Liver (tissue), 9 donors: ENCODE data around the gene PAIP2. TPM values are rescaled to one million over a fixed set of nuclear protein-coding genes. Genes with fewer than 3 reads are reported as not detected.

ENCODE experiments used
- DNase-seq: peaks from one replicate; pipeline ENCODE4 v3.0.0-alpha.2; 2017; ENCODE audit warnings: low spot score
- H3K27ac ChIP-seq, 2 donors: one replicate each; pipeline ENCODE4 v1.7.0; 2013; ENCODE audit warnings: inconsistent platforms in 2 of 2, low read length in 2 of 2, control low read depth in 1 of 2, low read depth in 1 of 2, mild to moderate bottlenecking in 1 of 2
- H3K27me3 ChIP-seq, 4 donors: one replicate each; pipeline versions ENCODE4 v1.6.1 to v1.7.0; 2013; ENCODE audit warnings: low read length in 3 of 4, inconsistent platforms in 1 of 4, mild to moderate bottlenecking in 1 of 4, moderate library complexity in 1 of 4; ENCODE audit not compliant: control insufficient read depth in 4 of 4, insufficient read depth in 4 of 4
- H3K36me3 ChIP-seq, 4 donors: one replicate each; pipeline versions ENCODE4 v1.6.1 to v1.7.0; 2013; ENCODE audit warnings: low read length in 3 of 4, mild to moderate bottlenecking in 3 of 4, low read depth in 1 of 4, moderate library complexity in 1 of 4; ENCODE audit not compliant: control insufficient read depth in 4 of 4, insufficient read depth in 3 of 4
- H3K4me1 ChIP-seq, 4 donors: one replicate each; pipeline versions ENCODE4 v1.6.1 to v1.7.0; 2013; ENCODE audit warnings: low read length in 3 of 4, mild to moderate bottlenecking in 3 of 4, moderate library complexity in 1 of 4; ENCODE audit not compliant: control insufficient read depth in 4 of 4, insufficient read depth in 4 of 4
- H3K4me3 ChIP-seq, 3 donors: one replicate each; pipeline versions ENCODE4 v1.6.1 to v1.7.0; 2013; ENCODE audit warnings: low read length in 3 of 3, control low read depth in 1 of 3, low read depth in 1 of 3, mild to moderate bottlenecking in 1 of 3
- H3K9ac ChIP-seq, 2 donors: one replicate each; pipeline ENCODE4 v1.7.0; 2013; ENCODE audit warnings: low read length in 2 of 2, mild to moderate bottlenecking in 2 of 2, moderate library complexity in 2 of 2, control low read depth in 1 of 2, low read depth in 1 of 2
- H3K9me3 ChIP-seq, 4 donors: one replicate each; pipeline versions ENCODE4 v1.6.1 to v1.7.0; 2013; ENCODE audit warnings: low read length in 3 of 4; ENCODE audit not compliant: control insufficient read depth in 4 of 4
- ATF3 ChIP-seq: IDR thresholded peaks from 2 replicates; pipeline ENCODE4 v1.6.1; 2016; ENCODE audit warnings: antibody characterized with exemption
- CTCF ChIP-seq: fragments of 150-350 bp; IDR thresholded peaks from 2 replicates; pipeline ENCODE4 v1.5.1; 2017; ENCODE audit warnings: improper control_type of control experiment, low read depth, low read length; ENCODE audit not compliant: missing input control
- EGR1 ChIP-seq, 2 donors: IDR thresholded peaks; 2 replicates each; pipeline ENCODE4 v1.6.1; 2016 to 2018; ENCODE audit warnings: antibody characterized with exemption in 2 of 2, low read depth in 2 of 2
- FOXA1 ChIP-seq: IDR thresholded peaks from 2 replicates; pipeline ENCODE4 v1.6.1; 2016; ENCODE audit warnings: antibody characterized with exemption
- FOXA2 ChIP-seq: IDR thresholded peaks from 2 replicates; pipeline ENCODE4 v1.6.1; 2016; ENCODE audit warnings: antibody characterized with exemption
- GABPA ChIP-seq, 2 donors: IDR thresholded peaks in 1 of 2; conservative IDR thresholded peaks in 1 of 2; 2 replicates each; pipeline ENCODE4 v1.6.1; 2016; ENCODE audit warnings: antibody characterized with exemption in 2 of 2, mild to moderate bottlenecking in 1 of 2, moderate library complexity in 1 of 2
- HNF4A ChIP-seq, 2 donors: conservative IDR thresholded peaks; 2 replicates each; pipeline ENCODE4 v1.6.1; 2016; ENCODE audit warnings: antibody characterized with exemption in 2 of 2, mild to moderate bottlenecking in 2 of 2
- HNF4G ChIP-seq: IDR thresholded peaks from 2 replicates; pipeline ENCODE4 v1.6.1; 2016; ENCODE audit warnings: antibody characterized with exemption
- JUND ChIP-seq, 2 donors: IDR thresholded peaks; 2 replicates each; pipeline ENCODE4 v1.6.1; 2016; ENCODE audit warnings: antibody characterized with exemption in 2 of 2
- NR2F2 ChIP-seq: IDR thresholded peaks from 2 replicates; pipeline ENCODE4 v1.6.1; 2016; ENCODE audit warnings: antibody characterized with exemption
- RAD21 ChIP-seq, 2 donors: IDR thresholded peaks; 2 replicates each; pipeline ENCODE4 v1.6.1; 2016; ENCODE audit warnings: antibody characterized with exemption in 2 of 2, mild to moderate bottlenecking in 2 of 2
- REST ChIP-seq: IDR thresholded peaks from 2 replicates; pipeline ENCODE4 v1.6.1; 2016; ENCODE audit warnings: antibody characterized with exemption, mild to moderate bottlenecking
- RXRA ChIP-seq, 2 donors: IDR thresholded peaks; 2 replicates each; pipeline ENCODE4 v1.6.1; 2017 to 2018; ENCODE audit warnings: antibody characterized with exemption in 2 of 2, mild to moderate bottlenecking in 1 of 2
- SP1 ChIP-seq: IDR thresholded peaks from 2 replicates; pipeline ENCODE4 v1.6.1; 2018; ENCODE audit warnings: antibody characterized with exemption, mild to moderate bottlenecking
- TAF1 ChIP-seq: conservative IDR thresholded peaks from 2 replicates; pipeline ENCODE4 v1.6.1; 2016; ENCODE audit warnings: antibody characterized with exemption, mild to moderate bottlenecking
- YY1 ChIP-seq: IDR thresholded peaks from 2 replicates; pipeline ENCODE4 v1.6.1; 2016; ENCODE audit warnings: antibody characterized with exemption, mild to moderate bottlenecking
- ZBTB33 ChIP-seq: IDR thresholded peaks from 2 replicates; pipeline ENCODE4 v1.6.1; 2016; ENCODE audit warnings: antibody characterized with exemption
- WGBS: extraction: QIAGEN DNeasy Blood & Tissue Kit; methylation state at CpG from one replicate; pipeline ENCODE4 v1.1.7; 2013; 5-methylcytosine and 5-hydroxymethylcytosine counted together
- polyA plus RNA-seq, 2 donors: library from polyadenylated mRNA; stranded (reverse) in 1 of 2; unstranded in 1 of 2; fragments of 200-250 nt in 1 of 2; fragments of >200 nt in 1 of 2; fragmentation: Nextera tagmentation in 1 of 2; extraction: Ambion mirVana in 1 of 2; gene quantifications; one replicate each; pipeline versions ENCODE4 v1.2.1 to v1.2.3, GENCODE V29; 2013 to 2015
- total RNA-seq, 2 donors: library from RNA; depleted of rRNA; stranded (reverse); fragments of >200 nt; gene quantifications; one replicate each; pipeline ENCODE4 v1.2.3, GENCODE V29; 2014
- donor health status: healthy.
- donor health status: healthy.
- donor health status: healthy.
- donor health status: healthy.
- donor health status: healthy.

Gene PAIP2
- total and polyA plus RNA-seq, 4 donors: 41.5 to 63.2 (median 45.1) TPM

GRCh38 chr5:139378941-139379361 lies 37.3 kb downstream of the PAIP2 start:
- no peak for TF ChIP-seq RXRA (IDR thresholded peaks at IDR 0.05)
- no peak for TF ChIP-seq GABPA (IDR thresholded peaks at IDR 0.05 in 1 of 2, conservative IDR thresholded peaks at IDR 0.05 in 1 of 2)
- no peak for DNase-seq
- H3K4me3 ChIP-seq: no peak overlapping the region
- 91% methylated on average over 13 of the region's 13 CpGs for WGBS
- no peaks in the 10 kb centered on the region for H3K9me3 ChIP-seq
- H3K9ac ChIP-seq: no peak overlapping the region
- no peaks in the 10 kb centered on the region for H3K27me3 ChIP-seq
- H3K36me3 ChIP-seq: peaks cover 0 to 14% (median 10%) of the 10 kb centered on the region in 4 donors
- H3K4me1 ChIP-seq: peaks cover 8 to 28% (median 19%) of the 10 kb centered on the region in 4 donors
- no peak overlapping the region for H3K27ac ChIP-seq

- TF ChIP-seq TAF1: no peak
- no peak for TF ChIP-seq GABPA (IDR thresholded peaks at IDR 0.05 in 1 of 2, conservative IDR thresholded peaks at IDR 0.05 in 1 of 2)
- TF ChIP-seq ZBTB33: no peak
- TF ChIP-seq FOXA2: no peak
- no peak for TF ChIP-seq CTCF
- TF ChIP-seq FOXA1: no peak
- TF ChIP-seq YY1: no peak
- no peak for TF ChIP-seq EGR1 (IDR thresholded peaks at IDR 0.05; ENCODE audit: low read depth in 2 of 2)
- TF ChIP-seq JUND (IDR thresholded peaks at IDR 0.05): no peak
- no peak for TF ChIP-seq ATF3
- no peak for TF ChIP-seq HNF4G
- no peak for TF ChIP-seq RAD21 (IDR thresholded peaks at IDR 0.05)
- no peak for TF ChIP-seq SP1
- no peak for TF ChIP-seq RXRA (IDR thresholded peaks at IDR 0.05)
- TF ChIP-seq HNF4A (conservative IDR thresholded peaks at IDR 0.05): no peak
- TF ChIP-seq NR2F2: no peak
- no peak for TF ChIP-seq REST
- WGBS: 89% methylated on average over 15 of the region's 15 CpGs
- no peaks in the 10 kb centered on the region for H3K27me3 ChIP-seq
- no peak overlapping the region for H3K27ac ChIP-seq
- H3K36me3 ChIP-seq: peaks cover 0 to 14% (median 10%) of the 10 kb centered on the region in 4 donors
- H3K4me3 ChIP-seq: no peak overlapping the region
- no peak for DNase-seq
- H3K9ac ChIP-seq: no peak overlapping the region
- H3K9me3 ChIP-seq: no peaks in the 10 kb centered on the region
- H3K4me1 ChIP-seq: peaks cover 13 to 29% (median 24%) of the 10 kb centered on the region in 4 donors
Observed at GRCh38 chr5:139379626-139380449, 38.2 kb downstream of the PAIP2 start.
